GM21515 (cell line): ENCODE data around the gene RIC8B.

Source experiments
- ATAC-seq: cut with Tn5 transposase; IDR thresholded peaks from one replicate; pipeline ENCODE4 v1.9.1; 2021; ENCODE audit not compliant: unreplicated experiment

Gene RIC8B

DNA sequence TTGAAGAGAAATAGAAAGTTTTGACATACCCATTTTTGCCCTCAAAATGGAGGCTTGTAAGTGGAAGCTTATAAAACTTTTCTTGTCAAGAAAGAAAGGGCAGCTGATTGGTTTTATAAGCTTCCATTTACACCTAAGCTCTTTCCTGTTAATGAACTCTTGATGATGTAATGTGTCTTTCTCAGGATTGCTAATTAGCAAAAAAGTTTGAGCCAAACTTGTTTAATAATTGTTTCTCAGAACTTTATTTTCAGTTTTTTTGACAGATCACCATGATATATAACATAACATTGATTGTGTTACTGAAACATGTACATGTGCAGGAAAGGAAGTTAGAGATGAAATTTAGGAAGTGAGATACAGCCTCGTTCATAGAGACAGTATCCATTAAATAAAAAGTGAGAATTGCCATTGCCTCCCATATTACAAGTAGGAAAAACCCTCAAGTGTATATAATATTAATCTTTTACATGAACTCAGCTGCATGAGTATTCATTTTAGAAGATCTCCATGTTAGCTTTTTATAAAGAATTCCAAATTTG lies 26.8 kb downstream of the RIC8B start:
- no peak for ATAC-seq

- ATAC-seq: no peak
Measured at GRCh38 chr12:106801830-106802533, 27.5 kb downstream of the RIC8B start.

GRCh38 chr12:106804668-106805067 lies 30.2 kb downstream of the RIC8B start:
- no peak for ATAC-seq

DNA sequence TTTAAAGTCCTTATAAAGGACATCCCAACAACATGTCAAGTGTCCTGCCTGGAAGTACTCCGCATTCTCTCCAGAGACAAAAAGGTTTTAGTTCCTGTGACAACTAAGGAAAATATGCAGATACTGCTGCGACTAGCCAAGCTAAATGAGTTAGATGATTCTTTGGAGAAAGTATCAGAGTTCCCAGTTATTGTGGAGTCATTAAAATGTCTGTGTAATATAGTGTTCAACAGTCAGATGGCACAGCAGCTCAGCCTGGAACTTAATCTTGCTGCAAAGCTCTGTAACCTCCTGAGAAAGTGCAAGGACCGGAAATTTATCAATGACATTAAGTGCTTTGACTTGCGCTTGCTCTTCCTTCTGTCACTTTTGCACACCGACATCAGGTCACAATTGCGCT lies 40.2 kb downstream of the RIC8B start:
- no peak for ATAC-seq

DNA sequence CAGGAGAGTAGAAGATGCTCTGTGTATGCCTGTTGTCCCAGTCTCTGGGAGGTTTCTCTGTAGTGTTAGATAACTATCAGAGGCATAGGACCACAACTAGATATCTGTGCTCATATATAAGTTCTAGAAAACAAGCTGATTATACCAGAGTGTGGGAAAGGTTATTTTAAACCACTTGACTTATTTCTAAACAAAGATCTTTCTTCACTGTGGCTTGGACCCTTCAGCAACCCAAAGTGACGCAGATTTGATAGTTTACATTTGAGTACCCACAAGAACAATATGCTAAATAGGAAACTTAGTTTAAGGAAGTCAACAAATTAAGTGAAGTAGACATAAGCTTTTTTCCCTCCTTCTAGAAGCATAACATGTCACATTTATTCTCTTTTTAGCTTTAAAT lies 41.3 kb downstream of the RIC8B start:
- no peak for ATAC-seq

DNA sequence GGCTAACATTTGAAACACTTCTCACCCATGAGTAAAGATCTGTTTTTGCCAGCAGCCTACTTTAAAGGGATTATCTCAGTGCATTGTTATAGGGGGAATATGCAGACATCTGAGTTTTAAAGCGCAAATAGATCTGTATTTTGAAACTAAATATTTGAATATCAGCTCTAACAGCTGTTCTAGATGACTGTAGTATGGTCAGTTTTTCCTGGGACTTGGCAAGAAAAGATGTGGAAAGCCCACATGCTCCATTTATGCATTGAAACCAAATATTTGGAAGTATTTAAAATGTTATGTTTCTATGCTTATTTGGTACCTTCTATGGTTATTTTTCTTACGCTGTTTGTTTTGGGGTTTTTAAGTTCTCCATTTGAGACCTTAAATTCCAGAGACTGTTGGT lies 41.7 kb downstream of the RIC8B start:
- ATAC-seq: no peak

GRCh38 chr12:106819991-106820390 lies 45.5 kb downstream of the RIC8B start:
- ATAC-seq: no peak

- no peak for ATAC-seq
Measured at GRCh38 chr12:106831699-106832098, 57.2 kb downstream of the RIC8B start.

DNA sequence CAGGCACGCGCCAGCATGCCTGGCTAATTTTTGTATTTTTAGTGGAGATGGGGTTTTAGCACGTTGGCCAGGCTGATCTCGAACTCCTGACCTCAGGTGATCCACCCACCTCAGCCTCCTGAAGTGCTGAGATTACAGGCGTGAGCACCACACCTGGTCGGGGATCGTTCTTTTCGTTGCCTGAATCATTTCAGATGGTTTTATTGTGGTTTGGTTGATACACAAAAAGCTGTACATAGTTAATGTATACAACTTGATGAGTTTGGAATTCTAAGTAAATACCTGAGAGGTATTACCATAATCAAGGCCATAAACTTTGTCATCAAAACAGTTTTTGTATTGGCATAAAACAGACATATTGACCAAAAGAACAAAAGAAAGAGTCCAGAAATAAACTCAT lies 63.3 kb downstream of the RIC8B start:
- no peak for ATAC-seq

DNA sequence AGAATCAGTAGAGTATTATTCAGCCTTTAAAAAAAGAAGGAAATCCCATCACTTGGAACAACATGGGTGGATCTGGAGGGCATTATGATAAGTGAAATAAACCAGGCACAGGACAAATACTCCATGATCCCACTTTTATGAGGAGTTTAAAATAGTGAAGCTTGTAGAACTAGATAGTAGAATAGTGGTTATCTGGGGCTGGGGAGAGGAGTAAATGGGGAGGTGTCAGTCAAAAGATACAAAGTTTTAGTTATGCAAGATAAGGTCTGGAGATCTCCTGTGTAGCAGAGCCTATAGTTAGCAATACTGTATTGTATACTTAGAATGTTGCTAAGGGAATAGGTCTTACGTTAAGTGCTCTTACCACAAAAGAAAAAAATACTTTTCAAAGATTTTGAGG lies 64.9 kb downstream of the RIC8B start:
- ATAC-seq: no peak

DNA sequence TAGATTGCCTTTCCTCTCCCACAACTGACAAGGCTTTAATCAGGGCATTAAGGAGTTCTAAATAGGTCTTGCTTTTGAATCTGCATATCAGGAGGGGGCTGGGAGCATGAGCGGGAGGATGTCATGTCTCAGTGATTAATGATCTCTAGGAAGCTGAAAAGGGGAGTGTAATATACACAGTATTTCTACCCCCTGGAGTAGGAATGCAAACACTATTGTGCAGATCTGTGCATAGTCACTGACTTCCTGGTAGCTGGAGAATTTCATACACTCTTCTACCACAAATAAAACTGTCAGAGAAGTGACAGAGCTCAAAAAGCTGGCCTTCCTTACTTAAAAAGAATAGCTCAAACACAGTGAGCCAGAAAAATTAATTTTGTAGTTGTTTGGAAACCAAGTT lies 65.8 kb downstream of the RIC8B start:
- ATAC-seq: no peak

- peak; percentile 54 for ATAC-seq
Measured at GRCh38 chr12:106841510-106842302, 67.2 kb downstream of the RIC8B start.

DNA sequence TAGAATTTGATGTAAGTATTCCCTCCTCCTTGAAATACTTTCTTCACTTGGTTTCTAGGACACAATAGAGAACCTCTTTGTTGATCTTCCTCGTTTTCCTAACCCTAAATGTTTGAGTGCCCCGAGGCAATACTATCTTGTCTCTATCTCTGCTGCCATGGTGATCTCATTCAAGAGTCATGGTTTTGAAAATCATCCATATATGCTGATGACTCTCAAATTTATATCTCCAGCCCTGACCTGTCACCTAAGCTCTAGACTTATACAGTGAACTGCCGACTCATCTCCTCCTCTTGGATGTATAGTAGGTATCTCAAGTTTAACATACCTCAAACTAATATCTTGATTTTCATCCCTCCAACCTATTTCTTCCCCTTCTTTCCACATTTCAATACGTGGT lies 71.4 kb downstream of the RIC8B start:
- no peak for ATAC-seq

DNA sequence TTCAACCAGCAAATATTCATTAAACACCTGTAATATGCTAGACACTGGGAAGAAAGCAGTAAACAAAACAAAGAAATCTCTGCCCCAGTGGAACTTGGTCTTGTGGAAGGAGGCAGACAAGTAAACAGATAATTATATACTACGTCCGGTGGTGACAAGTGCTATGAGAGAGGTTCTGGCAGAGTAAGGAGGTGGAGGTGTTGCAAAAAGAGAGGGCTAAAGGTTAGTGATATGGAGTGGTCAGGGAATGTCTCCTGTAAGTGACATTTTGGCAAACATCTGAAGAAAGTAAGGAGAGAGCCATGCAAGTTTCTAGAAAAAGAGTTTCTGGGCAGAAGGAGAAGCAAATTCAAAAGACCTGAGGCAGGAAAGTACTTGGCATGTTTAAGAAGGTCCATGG lies 73.4 kb downstream of the RIC8B start:
- ATAC-seq: no peak

GRCh38 chr12:106851306-106851705 lies 76.8 kb downstream of the RIC8B start:
- ATAC-seq: no peak

GRCh38 chr12:106854723-106855122 lies 80.2 kb downstream of the RIC8B start:
- no peak for ATAC-seq

DNA sequence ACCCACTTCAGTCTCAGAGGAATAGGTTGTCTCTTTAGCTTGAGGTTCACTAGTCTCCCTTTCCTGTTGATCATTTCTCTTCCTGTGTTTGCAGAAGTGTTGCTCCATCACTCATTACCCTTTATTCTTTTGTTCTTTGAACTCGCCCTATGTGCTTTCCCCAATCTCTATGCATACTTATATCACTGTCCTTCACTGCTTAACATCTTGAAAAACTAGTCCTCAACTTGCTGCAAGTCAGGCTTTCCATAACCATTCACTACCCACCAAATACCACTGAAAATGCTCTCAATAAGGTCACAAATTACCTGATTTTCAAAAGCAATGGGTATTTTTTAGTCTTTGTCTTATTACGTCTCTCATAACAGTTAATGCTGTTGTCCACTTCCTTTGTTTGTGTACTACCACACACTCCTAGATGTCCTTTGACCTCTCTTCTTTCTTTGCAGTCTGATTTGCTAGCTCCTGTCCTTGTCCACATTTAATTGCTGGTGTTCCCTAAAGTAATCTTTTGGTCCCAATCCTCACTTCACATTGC lies 80.8 kb downstream of the RIC8B start:
- ATAC-seq: no peak

DNA sequence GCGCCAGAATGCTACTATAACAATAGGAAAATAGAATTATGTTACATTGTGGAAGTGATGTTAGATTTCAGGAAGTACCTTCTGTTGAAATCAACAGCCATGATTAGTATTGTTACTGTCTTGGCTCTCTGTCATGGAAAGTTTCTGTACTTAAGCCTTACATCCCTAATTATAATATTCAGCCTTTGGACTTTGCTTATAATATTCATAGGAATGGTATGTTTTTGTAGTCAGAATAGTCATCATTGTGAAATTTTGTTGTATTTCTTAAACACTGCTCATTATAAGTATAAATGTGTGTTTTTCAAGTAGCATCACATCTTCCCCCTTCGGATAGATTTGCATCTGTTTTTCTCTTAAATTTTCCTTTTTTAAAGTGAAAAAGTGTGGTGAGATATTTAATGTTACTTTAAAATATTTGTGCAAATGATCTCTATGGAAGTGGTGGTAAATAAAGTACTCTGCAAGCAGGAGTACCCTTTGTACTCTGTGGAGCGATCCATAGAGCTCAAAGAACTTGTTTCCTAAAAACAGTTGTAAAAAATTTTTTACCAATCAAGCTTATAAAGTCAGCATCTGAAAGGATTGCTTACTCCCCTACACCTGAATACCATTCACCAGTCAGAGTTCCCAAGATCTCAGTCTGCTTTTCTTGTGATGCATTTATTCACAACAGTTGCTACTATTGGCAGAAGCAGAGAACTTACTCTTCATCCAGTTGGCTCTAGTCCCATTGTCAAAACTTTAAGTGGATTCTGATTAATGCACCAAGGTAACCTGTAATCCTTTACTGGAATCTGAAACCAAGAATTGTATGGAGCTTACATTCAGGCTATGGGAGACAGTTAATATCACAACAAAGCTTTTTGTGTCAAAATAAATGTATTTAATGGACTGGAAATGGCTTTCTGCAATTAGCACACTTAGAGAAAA lies 87.8 kb downstream of the RIC8B start:
- no peak for ATAC-seq

DNA sequence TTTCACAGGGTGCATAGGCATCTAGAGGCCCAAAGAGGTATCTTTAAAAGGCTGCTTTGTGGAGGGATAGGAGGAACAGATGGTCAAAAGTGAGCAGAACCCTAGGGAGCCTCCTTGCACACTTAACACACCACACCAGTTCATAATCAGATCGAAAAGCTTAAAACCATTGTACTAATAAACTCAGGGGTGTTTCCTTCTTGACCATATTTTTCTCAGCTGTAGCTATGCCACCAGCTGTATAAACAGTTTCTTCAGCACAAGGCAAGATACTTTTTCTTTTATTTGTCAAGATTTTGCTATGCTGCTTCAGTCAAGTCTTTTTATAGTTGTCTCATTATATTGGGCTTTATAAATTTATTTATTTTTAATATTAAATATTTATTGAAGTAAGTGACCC lies 88.7 kb downstream of the RIC8B start:
- ATAC-seq: no peak

- ATAC-seq: no peak
Measured at GRCh38 chr12:106865683-106866082, 91.2 kb downstream of the RIC8B start.
